HCT116 (cell line): Measurements from ENCODE around the gene LAMTOR4.
A peak's percentile ranks its signal among the peaks of the same experiment; 100 is the strongest.

Source experiments
- POLR2A ChIP-seq: IDR thresholded peaks from 2 replicates; pipeline ENCODE4 v1.7.0; 2011; ENCODE audit warnings: borderline replicate concordance; ENCODE audit not compliant: insufficient read depth, insufficient read length; ENCODE audit errors: extremely low read depth
- YY1 ChIP-seq: IDR thresholded peaks from 2 replicates; pipeline ENCODE4 v1.6.1; 2011; ENCODE audit warnings: low read length, low read depth, moderate library complexity, mild to moderate bottlenecking; ENCODE audit not compliant: insufficient replicate concordance; ENCODE audit errors: extremely low read depth
- TF ChIP-seq, protein P1 (sequence below), 3 experiments: fragments of 200-600 bp in 1 of 3; sonication (generic) in 1 of 3; IDR thresholded peaks in 2 of 3; conservative IDR thresholded peaks in 1 of 3; 2 replicates each; pipeline ENCODE4 v1.5.1; 2012 to 2017; ENCODE audit warnings: low read depth in 2 of 3, low read length in 2 of 3, antibody characterized with exemption in 1 of 3, borderline replicate concordance in 1 of 3, control low read depth in 1 of 3, mild to moderate bottlenecking in 1 of 3, mixed read lengths in 1 of 3, mixed run types in 1 of 3, moderate library complexity in 1 of 3; ENCODE audit not compliant: insufficient read depth in 1 of 3
- TF ChIP-seq, protein P2 (sequence below): IDR thresholded peaks from 2 replicates; pipeline ENCODE4 v1.6.1; 2012

DNA sequence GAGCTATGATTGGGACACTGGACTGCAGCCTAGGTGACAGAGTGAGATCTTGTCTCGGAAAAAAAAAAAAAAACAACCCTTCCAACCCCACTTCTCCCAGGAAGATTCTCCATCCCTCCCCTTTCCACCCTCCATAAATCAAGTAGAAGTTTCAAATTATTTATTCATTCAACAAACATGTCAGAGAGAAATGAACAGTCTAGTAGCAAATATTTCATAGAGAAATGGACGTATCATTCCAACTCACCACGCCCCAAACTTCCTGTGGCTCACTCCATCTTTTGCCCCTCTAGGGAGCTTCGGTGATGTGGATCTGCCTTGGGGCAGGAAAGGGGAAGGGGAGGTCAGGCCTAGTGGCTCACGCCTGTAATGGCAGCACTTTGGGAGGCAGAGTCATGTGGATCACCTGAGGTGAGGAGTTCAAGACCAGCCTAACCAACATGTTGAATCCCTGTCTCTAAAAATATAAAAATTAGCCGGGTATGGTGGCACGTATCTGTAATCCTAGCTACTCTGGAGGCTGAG, 10.4 kb downstream of the LAMTOR4 start:
- TF ChIP-seq, protein P1, sequence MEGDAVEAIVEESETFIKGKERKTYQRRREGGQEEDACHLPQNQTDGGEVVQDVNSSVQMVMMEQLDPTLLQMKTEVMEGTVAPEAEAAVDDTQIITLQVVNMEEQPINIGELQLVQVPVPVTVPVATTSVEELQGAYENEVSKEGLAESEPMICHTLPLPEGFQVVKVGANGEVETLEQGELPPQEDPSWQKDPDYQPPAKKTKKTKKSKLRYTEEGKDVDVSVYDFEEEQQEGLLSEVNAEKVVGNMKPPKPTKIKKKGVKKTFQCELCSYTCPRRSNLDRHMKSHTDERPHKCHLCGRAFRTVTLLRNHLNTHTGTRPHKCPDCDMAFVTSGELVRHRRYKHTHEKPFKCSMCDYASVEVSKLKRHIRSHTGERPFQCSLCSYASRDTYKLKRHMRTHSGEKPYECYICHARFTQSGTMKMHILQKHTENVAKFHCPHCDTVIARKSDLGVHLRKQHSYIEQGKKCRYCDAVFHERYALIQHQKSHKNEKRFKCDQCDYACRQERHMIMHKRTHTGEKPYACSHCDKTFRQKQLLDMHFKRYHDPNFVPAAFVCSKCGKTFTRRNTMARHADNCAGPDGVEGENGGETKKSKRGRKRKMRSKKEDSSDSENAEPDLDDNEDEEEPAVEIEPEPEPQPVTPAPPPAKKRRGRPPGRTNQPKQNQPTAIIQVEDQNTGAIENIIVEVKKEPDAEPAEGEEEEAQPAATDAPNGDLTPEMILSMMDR (IDR thresholded peaks at IDR 0.05 in 2 of 3, conservative IDR thresholded peaks at IDR 0.05 in 1 of 3; ENCODE audit: borderline replicate concordance in 1 of 3, insufficient read depth in 1 of 3, low read depth in 2 of 3, low read length in 2 of 3): peak in 1 of 3 experiments; percentile 25; a peak in 2 of 6 replicates
- TF ChIP-seq YY1 (no peak), POLR2A (no peak)
- TF ChIP-seq, protein P2, sequence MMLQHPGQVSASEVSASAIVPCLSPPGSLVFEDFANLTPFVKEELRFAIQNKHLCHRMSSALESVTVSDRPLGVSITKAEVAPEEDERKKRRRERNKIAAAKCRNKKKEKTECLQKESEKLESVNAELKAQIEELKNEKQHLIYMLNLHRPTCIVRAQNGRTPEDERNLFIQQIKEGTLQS: no peak
